ENCODE results near the gene AUTS2. TPM values are rescaled to one million over a fixed set of nuclear protein-coding genes. Genes with fewer than 3 reads are reported as not detected.
A peak's percentile ranks its signal among the peaks of the same experiment; 100 is the strongest.

Gene AUTS2
- polyA plus RNA-seq, 1 donor from 2014 or later, result 8.9 TPM

GRCh38 chr7:69845721-69846495 is 247.6 kb downstream of the AUTS2 start:
- Mint-ChIP-seq H3K4me1 (peaks cover 24 to 43% (median 39%) of the 10 kb centered on the region in 3 donors), H3K4me3 (peak overlapping the region in 2 of 4 donors; percentile 69 to 76), H3K9me3 (no peaks in the 10 kb centered on the region), H3K27me3 (peaks cover 2% of the 10 kb centered on the region), H3K27ac (no peak overlapping the region), H3K36me3 (no peaks in the 10 kb centered on the region)

- Mint-ChIP-seq H3K36me3 (peaks cover 4% of the 10 kb centered on the region), H3K4me3 (no peak overlapping the region), H3K27me3 (no peaks in the 10 kb centered on the region), H3K4me1 (peaks cover 24 to 36% (median 29%) of the 10 kb centered on the region in 3 donors), H3K27ac (no peak overlapping the region), H3K9me3 (no peaks in the 10 kb centered on the region)
Observed at GRCh38 chr7:69847921-69848612, 249.8 kb downstream of the AUTS2 start.

GRCh38 chr7:69849268-69849667 is 251.0 kb downstream of the AUTS2 start:
- Mint-ChIP-seq H3K4me1 (peaks cover 15 to 24% (median 17%) of the 10 kb centered on the region in 3 donors), H3K27me3 (no peaks in the 10 kb centered on the region), H3K36me3 (peaks cover 4% of the 10 kb centered on the region), H3K27ac (no peak overlapping the region), H3K9me3 (no peaks in the 10 kb centered on the region), H3K4me3 (no peak overlapping the region)

- Mint-ChIP-seq H3K4me1 (peaks cover 0 to 18% (median 9%) of the 10 kb centered on the region in 3 donors), H3K27me3 (no peaks in the 10 kb centered on the region), H3K36me3 (no peaks in the 10 kb centered on the region), H3K27ac (no peak overlapping the region), H3K9me3 (peaks cover 0 to 2% (median 0%) of the 10 kb centered on the region in 3 donors), H3K4me3 (no peak overlapping the region)
Observed at GRCh38 chr7:69857014-69857413, 258.7 kb downstream of the AUTS2 start.

GRCh38 chr7:69858471-69858870 is 260.2 kb downstream of the AUTS2 start:
- no peaks in the 10 kb centered on the region for H3K36me3 Mint-ChIP-seq
- peaks cover 0 to 2% (median 0%) of the 10 kb centered on the region in 3 donors for H3K9me3 Mint-ChIP-seq
- H3K27me3 Mint-ChIP-seq, result no peaks in the 10 kb centered on the region
- no peak overlapping the region for H3K4me3 Mint-ChIP-seq
- no peak overlapping the region for H3K27ac Mint-ChIP-seq
- peaks cover 0 to 26% (median 14%) of the 10 kb centered on the region in 3 donors for H3K4me1 Mint-ChIP-seq

- peak overlapping the region in 1 of 4 donors; percentile 49 for H3K4me3 Mint-ChIP-seq
Observed at GRCh38 chr7:69859342-69859741, 261.1 kb downstream of the AUTS2 start.

GRCh38 chr7:69860486-69860885 is 262.2 kb downstream of the AUTS2 start:
- H3K36me3 Mint-ChIP-seq, result no peaks in the 10 kb centered on the region
- H3K27ac Mint-ChIP-seq, result peak overlapping the region in 1 of 3 donors; percentile 64
- H3K27me3 Mint-ChIP-seq, result no peaks in the 10 kb centered on the region
- H3K4me1 Mint-ChIP-seq, result peaks cover 0 to 27% (median 18%) of the 10 kb centered on the region in 3 donors
- H3K4me3 Mint-ChIP-seq, result peak overlapping the region in 1 of 4 donors; percentile 76
- H3K9me3 Mint-ChIP-seq, result peaks cover 0 to 2% (median 0%) of the 10 kb centered on the region in 3 donors

More at GRCh38 chr7:69859342-69859741, 261.1 kb downstream of the AUTS2 start:
- Mint-ChIP-seq H3K36me3 (no peaks in the 10 kb centered on the region), H3K9me3 (peaks cover 0 to 2% (median 0%) of the 10 kb centered on the region in 3 donors), H3K27me3 (no peaks in the 10 kb centered on the region), H3K27ac (peak overlapping the region in 1 of 3 donors; percentile 29), H3K4me1 (peaks cover 0 to 26% (median 17%) of the 10 kb centered on the region in 3 donors)

GRCh38 chr7:69860941-69861622 is 262.8 kb downstream of the AUTS2 start:
- H3K9me3 Mint-ChIP-seq, result peaks cover 0 to 2% (median 0%) of the 10 kb centered on the region in 3 donors
- no peak overlapping the region for H3K27ac Mint-ChIP-seq
- peaks cover 1 to 33% (median 18%) of the 10 kb centered on the region in 3 donors for H3K4me1 Mint-ChIP-seq
- no peaks in the 10 kb centered on the region for H3K36me3 Mint-ChIP-seq
- no peaks in the 10 kb centered on the region for H3K27me3 Mint-ChIP-seq
- peak overlapping the region in 1 of 4 donors; percentile 1 for H3K4me3 Mint-ChIP-seq

GRCh38 chr7:69862413-69863064 is 264.3 kb downstream of the AUTS2 start:
- Mint-ChIP-seq H3K27ac (no peak overlapping the region), H3K4me3 (no peak overlapping the region), H3K36me3 (no peaks in the 10 kb centered on the region), H3K4me1 (peaks cover 1 to 33% (median 18%) of the 10 kb centered on the region in 3 donors), H3K9me3 (peaks cover 0 to 2% (median 0%) of the 10 kb centered on the region in 3 donors), H3K27me3 (no peaks in the 10 kb centered on the region)

GRCh38 chr7:69864274-69864673 is 266.0 kb downstream of the AUTS2 start:
- Mint-ChIP-seq H3K27ac (no peak overlapping the region), H3K36me3 (no peaks in the 10 kb centered on the region), H3K9me3 (no peaks in the 10 kb centered on the region), H3K4me3 (no peak overlapping the region), H3K4me1 (peaks cover 1 to 27% (median 12%) of the 10 kb centered on the region in 3 donors), H3K27me3 (no peaks in the 10 kb centered on the region)

- Mint-ChIP-seq H3K27ac (no peak overlapping the region), H3K4me1 (peaks cover 1 to 21% (median 12%) of the 10 kb centered on the region in 3 donors), H3K9me3 (no peaks in the 10 kb centered on the region), H3K4me3 (no peak overlapping the region), H3K27me3 (no peaks in the 10 kb centered on the region), H3K36me3 (no peaks in the 10 kb centered on the region)
Observed at GRCh38 chr7:69864822-69865221, 266.5 kb downstream of the AUTS2 start.

GRCh38 chr7:69868921-69869320 is 270.6 kb downstream of the AUTS2 start:
- Mint-ChIP-seq H3K27me3 (no peaks in the 10 kb centered on the region), H3K27ac (no peak overlapping the region), H3K4me1 (peaks cover 1 to 11% (median 10%) of the 10 kb centered on the region in 3 donors), H3K36me3 (no peaks in the 10 kb centered on the region), H3K4me3 (no peak overlapping the region), H3K9me3 (no peaks in the 10 kb centered on the region)

GRCh38 chr7:69871213-69871885 is 273.1 kb downstream of the AUTS2 start:
- no peak overlapping the region for H3K4me3 Mint-ChIP-seq
- H3K36me3 Mint-ChIP-seq, result no peaks in the 10 kb centered on the region
- H3K4me1 Mint-ChIP-seq, result peaks cover 2 to 9% (median 4%) of the 10 kb centered on the region in 3 donors
- H3K9me3 Mint-ChIP-seq, result peaks cover 0 to 2% (median 0%) of the 10 kb centered on the region in 3 donors
- H3K27me3 Mint-ChIP-seq, result no peaks in the 10 kb centered on the region
- H3K27ac Mint-ChIP-seq, result no peak overlapping the region

Measured in IgD-negative memory B cell (primary cell).